HepG2 (cell line): ENCODE measurements around the gene MRE11. TPM values are rescaled to one million over a fixed set of nuclear protein-coding genes. Genes with fewer than 3 reads are reported as not detected.

Experiments
- ATAC-seq: fragments of 200-7000 bp; cut with Tn5 transposase; 3 replicates; pipeline ENCODE4 v1.9.1; 2020; ENCODE audit warnings: mild to moderate bottlenecking, moderate library complexity
- BruUV-seq: library from RNA; stranded (reverse); fragments of 400-500 nt; replicated peaks from 2 replicates; lab custom pipeline; 2021; lab: Mats Ljungman, UMichigan
- CTCF ChIA-PET: fragments of 300-600 bp; formaldehyde crosslinking; extraction: SDS; loops from one replicate; lab custom pipeline; 2021; ENCODE audit warnings: low total read pairs, inconsistent platforms, low intra/inter-chr PET ratio; lab: Yijun Ruan, JAX
- POLR2A ChIA-PET: fragments of 350-600 bp; sonication (Branson Sonifier 250); formaldehyde crosslinking; loops from one replicate; lab custom pipeline; 2020; ENCODE audit warnings: antibody characterized with exemption, inconsistent platforms; lab: Yijun Ruan, JAX
- DNase-seq: peaks from one replicate; pipeline ENCODE4 v3.0.0-alpha.2; 2015; ENCODE audit warnings: low spot score
- FAIRE-seq: peaks from 3 replicates; lab custom pipeline; 2011; peaks lifted over from hg19 to GRCh38; lab: Jason Lieb, UNC
- H2AFZ ChIP-seq: one replicate; pipeline ENCODE4 v1.6.1; 2011; ENCODE audit warnings: low read length, inconsistent platforms
- H3K27ac ChIP-seq: fragments of 300-600 bp; 3 replicates; pipeline ENCODE4 v1.8.0; 2011; ENCODE audit warnings: mixed run types, mild to moderate bottlenecking, mixed read lengths, low read length, inconsistent platforms; ENCODE audit not compliant: insufficient read depth; ENCODE audit errors: extremely low read length
- H3K27me3 ChIP-seq, 2 experiments: fragments of 200-600 bp in 1 of 2; 2 replicates in 1 of 2; 3 replicates in 1 of 2; pipeline versions ENCODE4 v1.6.0 to v1.8.0; 2011; ENCODE audit warnings: low read length in 2 of 2, mild to moderate bottlenecking in 2 of 2, moderate library complexity in 2 of 2, inconsistent platforms in 1 of 2; ENCODE audit not compliant: insufficient read depth in 2 of 2, control insufficient read depth in 1 of 2
- H3K36me3 ChIP-seq, 2 experiments: fragments of 200-600 bp in 1 of 2; replicated peaks in 1 of 2; 2 replicates in 1 of 2; 3 replicates in 1 of 2; pipeline versions ENCODE4 v1.5.1 to v1.8.0; 2011; ENCODE audit warnings: low read length in 2 of 2, inconsistent platforms in 1 of 2; ENCODE audit not compliant: insufficient read depth in 2 of 2, control insufficient read depth in 1 of 2
- H3K4me1 ChIP-seq: 2 replicates; pipeline ENCODE4 v1.5.1; 2012; ENCODE audit warnings: low read length, inconsistent platforms; ENCODE audit not compliant: insufficient read depth
- H3K4me2 ChIP-seq: 2 replicates; pipeline ENCODE4 v1.6.0; 2011; ENCODE audit warnings: low read depth, low read length, inconsistent platforms
- H3K4me3 ChIP-seq, 3 experiments: fragments of 200-600 bp in 1 of 3; sonication (generic), shearing (Covaris generic) in 1 of 3; replicated peaks in 1 of 3; 2 replicates each; pipeline ENCODE4 v1.5.1; 2011 to 2016; ENCODE audit warnings: low read length in 3 of 3, inconsistent platforms in 2 of 3, low read depth in 2 of 3, mild to moderate bottlenecking in 2 of 3, control low read depth in 1 of 3, mixed read lengths in 1 of 3; ENCODE audit not compliant: insufficient read depth in 1 of 3
- H3K79me2 ChIP-seq: one replicate; pipeline ENCODE4 v1.6.1; 2011; ENCODE audit warnings: low read length, inconsistent platforms; ENCODE audit not compliant: insufficient read depth
- H3K9ac ChIP-seq: 2 replicates; pipeline ENCODE4 v1.6.0; 2011; ENCODE audit warnings: mild to moderate bottlenecking, low read depth, low read length, inconsistent platforms; ENCODE audit not compliant: insufficient read depth
- H3K9me3 ChIP-seq: 2 replicates; pipeline ENCODE4 v1.5.1; 2012; ENCODE audit warnings: mild to moderate bottlenecking, low read length
- H4K20me1 ChIP-seq: 2 replicates; pipeline ENCODE4 v1.6.0; 2011; ENCODE audit warnings: inconsistent platforms, mild to moderate bottlenecking, low read length, moderate library complexity; ENCODE audit not compliant: insufficient read depth
- CSRNP1 ChIP-seq: sonication (generic); formaldehyde crosslinking; IDR thresholded peaks from 2 replicates; pipeline ENCODE4 v1.8.1; 2023; ENCODE audit warnings: mild to moderate bottlenecking, missing genetic modification reagents
- KLF6 ChIP-seq: IDR thresholded peaks from 2 replicates; pipeline ENCODE4 v1.8.0; 2016; ENCODE audit warnings: missing biosample characterization, missing genetic modification reagents
- KLF9 ChIP-seq: IDR thresholded peaks from 2 replicates; pipeline ENCODE4 v1.6.1; 2016; ENCODE audit warnings: low read depth
- SMAD1 ChIP-seq: sonication (generic); formaldehyde crosslinking; IDR thresholded peaks from 2 replicates; pipeline ENCODE4 v1.4.0; 2020; ENCODE audit warnings: missing genetic modification reagents, low read depth, mild to moderate bottlenecking, borderline replicate concordance
- ZBTB7B ChIP-seq: sonication (generic); formaldehyde crosslinking; IDR thresholded peaks from 2 replicates; pipeline ENCODE4 v1.4.0; 2020; ENCODE audit warnings: missing genetic modification reagents
- ZHX2 ChIP-seq, 2 experiments: sonication (generic) in 1 of 2; formaldehyde crosslinking in 1 of 2; IDR thresholded peaks; 2 replicates each; pipeline versions ENCODE4 v1.6.1 to v1.9.0; 2014 to 2022; ENCODE audit warnings: antibody characterized with exemption in 1 of 2, borderline replicate concordance in 1 of 2, inconsistent platforms in 1 of 2, low read depth in 1 of 2, missing genetic modification reagents in 1 of 2
- ZNF75D ChIP-seq: sonication (generic); formaldehyde crosslinking; IDR thresholded peaks from 2 replicates; pipeline ENCODE4 v1.8.1; 2023; ENCODE audit warnings: missing genetic modification reagents, mild to moderate bottlenecking, borderline replicate concordance
- ZSCAN29 ChIP-seq: sonication (generic); formaldehyde crosslinking; conservative IDR thresholded peaks from 2 replicates; pipeline ENCODE4 v1.4.0; 2020; ENCODE audit warnings: mild to moderate bottlenecking, missing genetic modification reagents
- WGBS: methylation state at CpG from one replicate; pipeline ENCODE4 v1.1.6; 2017; ENCODE audit warnings: low lambda C conversion rate; 5-methylcytosine and 5-hydroxymethylcytosine counted together
- in situ Hi-C: cut with HindIII; loops from 2 replicates; pipeline ENCODE4 v1.10.0; 2017; ENCODE audit warnings: low pct_unique_long_range_greater_than_20kb; ENCODE audit not compliant: extremely low pct_ligation_motif_present
- intact Hi-C: fragments of 100-400 bp; cut with micrococcal nuclease; formaldehyde crosslinking; loops from one replicate; pipeline ENCODE4 v1.10.0; 2022; ENCODE audit not compliant: unreplicated experiment
- polyA plus RNA-seq, 8 experiments: library from polyadenylated mRNA; depleted of rRNA in 3 of 8; stranded (reverse) in 7 of 8; unstranded in 1 of 8; fragments of >200 nt; fragmentation: Illumina TruSeq in 4 of 8; extraction: Trizol in 4 of 8; gene quantifications; 2 replicates each; pipeline versions ENCODE4 v1.2.1 to v1.2.3, GENCODE V29; 2011 to 2016; ENCODE audit warnings: low read depth in 4 of 8, missing spikeins in 1 of 8, mixed read lengths in 1 of 8; ENCODE audit not compliant: insufficient read depth in 1 of 8
- total RNA-seq, 5 experiments: library from RNA; depleted of rRNA; stranded (reverse); fragments of >200 nt; fragmentation: Illumina TruSeq; extraction: Trizol; gene quantifications; 2 replicates each; pipeline ENCODE4 v1.2.3, GENCODE V29; 2016; ENCODE audit warnings: low read depth in 1 of 5
- TF ChIP-seq, protein P1 (sequence below): sonication (generic); formaldehyde crosslinking; IDR thresholded peaks from 2 replicates; pipeline ENCODE4 v1.9.0; 2021; ENCODE audit warnings: mild to moderate bottlenecking, missing genetic modification reagents

MRE11 gene
- total and polyA plus RNA-seq, 2 of the 13 experiments (the other 11 are each of a cell fraction or from before 2014, with no cell fraction given): 7.2 to 37.3 TPM

DNA sequence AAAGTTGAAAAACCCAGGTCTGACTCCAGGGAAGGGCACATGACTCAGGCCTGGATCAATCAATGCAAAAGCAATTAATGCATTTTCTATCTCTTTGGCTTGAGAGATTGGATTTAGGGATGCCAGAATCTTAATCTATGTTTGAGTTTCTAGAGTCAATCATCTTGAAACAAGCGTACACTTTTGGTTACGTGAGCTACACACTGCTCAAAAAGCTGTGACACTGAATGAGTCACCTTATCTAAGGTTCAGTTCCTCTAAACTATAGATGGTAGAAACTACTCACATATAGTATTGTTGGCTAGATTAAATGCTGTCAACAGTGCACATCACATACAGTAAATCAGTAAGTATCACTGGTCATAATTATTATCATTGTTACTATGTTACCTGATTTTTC, 24.2 kb downstream of the MRE11 start:
- H3K4me3 ChIP-seq: no peak overlapping the region
- no peaks in the 10 kb centered on the region for H3K9me3 ChIP-seq
- POLR2A ChIA-PET: no interaction called here
- no peak for ATAC-seq
- DNase-seq: no peak
- CTCF ChIA-PET: no interaction called here
- no peaks in the 10 kb centered on the region for H4K20me1 ChIP-seq
- H3K4me1 ChIP-seq: no peaks in the 10 kb centered on the region
- no peak overlapping the region for H3K9ac ChIP-seq
- FAIRE-seq: no peak
- H3K79me2 ChIP-seq: no peaks in the 10 kb centered on the region
- H3K27me3 ChIP-seq: no peaks in the 10 kb centered on the region
- intact Hi-C loops: no loop called here
- H3K4me2 ChIP-seq: no peak overlapping the region
- H2AFZ ChIP-seq: no peak overlapping the region
- no peak overlapping the region for H3K27ac ChIP-seq
- in situ Hi-C loops: no loop called here
- WGBS: 100% methylated on average over 2 of the region's 2 CpGs
- peaks cover 3 to 50% of the 10 kb centered on the region in 2 experiments for H3K36me3 ChIP-seq
- no TSS peak for BruUV-seq
- TF ChIP-seq SMAD1 (CRISPR knock-in tag) (no peak), ZBTB7B (no peak), KLF6 (CRISPR knock-in tag) (no peak), ZSCAN29 (CRISPR knock-in tag) (no peak), CSRNP1 (CRISPR knock-in tag) (no peak), KLF9 (CRISPR knock-in tag) (no peak), ZNF75D (CRISPR knock-in tag) (no peak), ZHX2 (IDR thresholded peaks at IDR 0.05; ENCODE audit: low read depth) (no peak), ZHX2 (CRISPR knock-in tag; IDR thresholded peaks at IDR 0.05; ENCODE audit: borderline replicate concordance) (no peak)
- TF ChIP-seq, protein P1, sequence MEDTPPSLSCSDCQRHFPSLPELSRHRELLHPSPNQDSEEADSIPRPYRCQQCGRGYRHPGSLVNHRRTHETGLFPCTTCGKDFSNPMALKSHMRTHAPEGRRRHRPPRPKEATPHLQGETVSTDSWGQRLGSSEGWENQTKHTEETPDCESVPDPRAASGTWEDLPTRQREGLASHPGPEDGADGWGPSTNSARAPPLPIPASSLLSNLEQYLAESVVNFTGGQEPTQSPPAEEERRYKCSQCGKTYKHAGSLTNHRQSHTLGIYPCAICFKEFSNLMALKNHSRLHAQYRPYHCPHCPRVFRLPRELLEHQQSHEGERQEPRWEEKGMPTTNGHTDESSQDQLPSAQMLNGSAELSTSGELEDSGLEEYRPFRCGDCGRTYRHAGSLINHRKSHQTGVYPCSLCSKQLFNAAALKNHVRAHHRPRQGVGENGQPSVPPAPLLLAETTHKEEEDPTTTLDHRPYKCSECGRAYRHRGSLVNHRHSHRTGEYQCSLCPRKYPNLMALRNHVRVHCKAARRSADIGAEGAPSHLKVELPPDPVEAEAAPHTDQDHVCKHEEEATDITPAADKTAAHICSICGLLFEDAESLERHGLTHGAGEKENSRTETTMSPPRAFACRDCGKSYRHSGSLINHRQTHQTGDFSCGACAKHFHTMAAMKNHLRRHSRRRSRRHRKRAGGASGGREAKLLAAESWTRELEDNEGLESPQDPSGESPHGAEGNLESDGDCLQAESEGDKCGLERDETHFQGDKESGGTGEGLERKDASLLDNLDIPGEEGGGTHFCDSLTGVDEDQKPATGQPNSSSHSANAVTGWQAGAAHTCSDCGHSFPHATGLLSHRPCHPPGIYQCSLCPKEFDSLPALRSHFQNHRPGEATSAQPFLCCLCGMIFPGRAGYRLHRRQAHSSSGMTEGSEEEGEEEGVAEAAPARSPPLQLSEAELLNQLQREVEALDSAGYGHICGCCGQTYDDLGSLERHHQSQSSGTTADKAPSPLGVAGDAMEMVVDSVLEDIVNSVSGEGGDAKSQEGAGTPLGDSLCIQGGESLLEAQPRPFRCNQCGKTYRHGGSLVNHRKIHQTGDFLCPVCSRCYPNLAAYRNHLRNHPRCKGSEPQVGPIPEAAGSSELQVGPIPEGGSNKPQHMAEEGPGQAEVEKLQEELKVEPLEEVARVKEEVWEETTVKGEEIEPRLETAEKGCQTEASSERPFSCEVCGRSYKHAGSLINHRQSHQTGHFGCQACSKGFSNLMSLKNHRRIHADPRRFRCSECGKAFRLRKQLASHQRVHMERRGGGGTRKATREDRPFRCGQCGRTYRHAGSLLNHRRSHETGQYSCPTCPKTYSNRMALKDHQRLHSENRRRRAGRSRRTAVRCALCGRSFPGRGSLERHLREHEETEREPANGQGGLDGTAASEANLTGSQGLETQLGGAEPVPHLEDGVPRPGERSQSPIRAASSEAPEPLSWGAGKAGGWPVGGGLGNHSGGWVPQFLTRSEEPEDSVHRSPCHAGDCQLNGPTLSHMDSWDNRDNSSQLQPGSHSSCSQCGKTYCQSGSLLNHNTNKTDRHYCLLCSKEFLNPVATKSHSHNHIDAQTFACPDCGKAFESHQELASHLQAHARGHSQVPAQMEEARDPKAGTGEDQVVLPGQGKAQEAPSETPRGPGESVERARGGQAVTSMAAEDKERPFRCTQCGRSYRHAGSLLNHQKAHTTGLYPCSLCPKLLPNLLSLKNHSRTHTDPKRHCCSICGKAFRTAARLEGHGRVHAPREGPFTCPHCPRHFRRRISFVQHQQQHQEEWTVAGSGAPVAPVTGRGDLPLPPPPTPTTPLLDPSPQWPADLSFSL (CRISPR knock-in tag): no peak
